ENCODE data around the gene POU2F3.

The POU2F3 gene

DNA sequence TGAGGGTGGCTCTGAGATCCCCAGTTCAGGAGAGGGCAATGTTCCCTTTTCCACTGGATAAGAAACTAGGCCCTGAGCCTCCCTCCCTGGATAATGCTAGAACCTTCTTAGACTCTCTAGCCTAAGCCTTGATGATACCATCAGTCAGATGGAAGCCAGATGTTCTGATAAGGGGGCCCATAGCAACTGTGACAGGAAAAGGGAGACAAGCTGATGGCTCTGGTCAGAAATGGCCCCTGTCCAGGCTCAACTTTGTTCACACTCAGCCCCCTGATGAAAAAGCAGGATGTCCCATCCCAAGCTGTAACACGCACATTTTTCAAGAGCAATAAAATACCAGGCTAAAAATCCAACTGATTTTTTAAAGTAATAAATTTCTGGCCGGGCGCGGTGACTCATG, 36.3 kb upstream of the POU2F3 start:
- no peak for TF ChIP-seq CTCF (IDR thresholded peaks at IDR 0.05; ENCODE audit: insufficient read depth, low read depth, low read length, missing control alignments)

GRCh38 chr11:120205596-120206161, 34.3 kb upstream of the POU2F3 start:
- no peak for TF ChIP-seq CTCF (IDR thresholded peaks at IDR 0.05; ENCODE audit: insufficient read depth, low read depth, low read length, missing control alignments)
- peak; percentile 90 for DNase-seq (ENCODE audit: low read depth)
- H3K4me3 ChIP-seq (ENCODE audit: low read length) = no peak overlapping the region

More for the DNA sequence above, 36.3 kb upstream of the POU2F3 start:
- no peak for DNase-seq (ENCODE audit: low read depth)
- H3K4me3 ChIP-seq (ENCODE audit: low read length) = no peak overlapping the region

- TF ChIP-seq CTCF (IDR thresholded peaks at IDR 0.05; ENCODE audit: insufficient read depth, low read depth, low read length, missing control alignments) = no peak
- no peak for DNase-seq (ENCODE audit: low read depth)
- no peak overlapping the region for H3K4me3 ChIP-seq (ENCODE audit: low read length)
Observed at GRCh38 chr11:120207512-120207911, 32.4 kb upstream of the POU2F3 start.

GRCh38 chr11:120208001-120208441, 31.9 kb upstream of the POU2F3 start:
- H3K4me3 ChIP-seq (ENCODE audit: low read length) = no peak overlapping the region
- DNase-seq (ENCODE audit: low read depth) = no peak
- no peak for TF ChIP-seq CTCF (IDR thresholded peaks at IDR 0.05; ENCODE audit: insufficient read depth, low read depth, low read length, missing control alignments)

- peak; percentile 89 for DNase-seq (ENCODE audit: low read depth)
- no peak overlapping the region for H3K4me3 ChIP-seq (ENCODE audit: low read length)
- no peak for TF ChIP-seq CTCF (IDR thresholded peaks at IDR 0.05; ENCODE audit: insufficient read depth, low read depth, low read length, missing control alignments)
Observed at GRCh38 chr11:120208777-120209176, 31.2 kb upstream of the POU2F3 start.

- peak overlapping the region; percentile 58 for H3K4me3 ChIP-seq (ENCODE audit: low read length)
- no peak for DNase-seq (ENCODE audit: low read depth)
- no peak for TF ChIP-seq CTCF (IDR thresholded peaks at IDR 0.05; ENCODE audit: insufficient read depth, low read depth, low read length, missing control alignments)
Observed at GRCh38 chr11:120209746-120210625, 30.0 kb upstream of the POU2F3 start.

Measured in epithelial cell of esophagus (primary cell).